HG02885 (cell line): Measurements from ENCODE around the gene USP54.
"Not testable (repeated sequence)": the region's sequence is repeated elsewhere in the genome, so short reads cannot be mapped to it uniquely, and the experiment has no call there.

Experiments used
- ATAC-seq: cut with Tn5 transposase; IDR thresholded peaks from one replicate; pipeline ENCODE4 v1.9.1; 2021; ENCODE audit warnings: mild to moderate bottlenecking; ENCODE audit not compliant: unreplicated experiment, poor library complexity

USP54 gene

DNA sequence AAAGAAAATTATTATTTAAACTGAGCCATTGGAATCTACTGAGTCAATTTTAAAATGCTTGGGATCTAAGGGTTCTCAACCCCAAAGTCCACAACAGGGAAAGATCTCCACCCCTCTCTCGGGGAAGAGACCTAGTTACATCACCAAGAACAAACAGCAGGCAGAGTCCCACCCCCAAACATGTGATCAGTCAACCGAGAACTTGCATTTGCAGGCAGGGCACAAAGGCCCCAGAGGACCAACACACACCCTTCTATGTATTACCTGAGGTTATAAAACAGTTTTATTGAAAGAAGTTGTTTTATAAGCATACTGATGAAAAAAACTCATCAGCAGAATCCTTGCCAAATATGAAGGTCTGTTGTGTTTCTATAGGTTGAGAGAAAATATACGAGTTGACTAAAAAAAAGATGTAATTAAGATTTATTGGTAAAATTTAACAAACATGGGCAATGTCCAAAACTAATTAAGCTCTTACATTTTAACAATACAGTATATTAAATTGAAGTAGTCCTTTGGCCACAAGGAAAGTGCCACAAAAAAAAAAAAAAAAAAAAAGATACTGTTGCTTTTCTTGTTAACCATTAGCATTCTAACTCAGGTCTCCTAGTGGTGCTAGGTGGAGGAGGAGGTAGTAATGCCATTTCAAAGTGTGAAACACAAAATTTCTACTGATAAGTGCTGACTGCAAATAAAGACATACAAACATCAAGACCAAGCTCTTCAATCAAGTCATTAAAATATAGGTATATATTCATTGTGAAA lies 975 bp upstream of the USP54 start:
- no peak for ATAC-seq

DNA sequence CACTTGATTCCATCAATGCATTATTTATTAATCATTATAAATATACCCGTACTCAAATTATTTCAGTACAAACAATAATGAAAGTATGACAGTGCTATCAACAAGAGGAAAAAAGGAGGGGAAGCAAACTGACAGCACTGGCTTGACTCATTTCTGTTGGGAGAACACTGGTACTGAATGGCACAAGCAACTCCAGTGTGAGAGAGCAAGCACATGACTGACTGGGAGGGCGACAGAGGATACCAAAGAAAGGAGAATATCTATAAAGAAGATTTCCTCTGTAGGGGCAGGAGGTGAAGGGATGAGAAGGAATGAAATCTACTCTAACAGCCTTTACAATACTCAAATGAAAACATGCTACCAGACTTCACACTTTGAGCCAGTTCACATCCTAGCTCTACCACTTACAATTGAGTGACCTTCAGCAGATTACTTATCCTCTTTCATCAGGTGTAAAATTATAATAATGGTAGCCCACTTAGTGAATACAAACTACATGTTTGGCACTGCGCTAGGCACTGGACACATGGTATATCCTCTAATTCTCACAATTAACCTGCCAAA lies 1.5 kb downstream of the USP54 start:
- ATAC-seq: no peak

DNA sequence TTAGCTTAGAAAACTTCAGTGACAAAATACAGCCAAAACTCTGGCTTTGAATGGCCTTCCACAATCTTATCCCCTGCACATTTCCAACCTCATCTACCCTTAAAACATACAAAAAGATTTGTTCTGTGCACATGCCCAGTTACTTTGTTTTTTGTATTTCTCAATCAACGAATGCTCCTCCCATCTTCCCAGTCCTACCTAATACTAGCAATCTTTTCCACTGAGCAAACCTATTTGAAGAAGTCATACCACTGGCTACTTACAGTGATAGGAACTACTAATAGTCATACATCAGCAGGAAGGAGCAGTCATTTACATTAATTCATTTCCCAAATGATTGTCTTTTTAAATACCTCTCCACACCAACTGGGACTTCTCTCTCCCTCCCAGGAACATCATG lies 2.5 kb downstream of the USP54 start:
- ATAC-seq: no peak

GRCh38 chr10:73586583-73586984 lies 4.6 kb downstream of the USP54 start:
- ATAC-seq: no peak

DNA sequence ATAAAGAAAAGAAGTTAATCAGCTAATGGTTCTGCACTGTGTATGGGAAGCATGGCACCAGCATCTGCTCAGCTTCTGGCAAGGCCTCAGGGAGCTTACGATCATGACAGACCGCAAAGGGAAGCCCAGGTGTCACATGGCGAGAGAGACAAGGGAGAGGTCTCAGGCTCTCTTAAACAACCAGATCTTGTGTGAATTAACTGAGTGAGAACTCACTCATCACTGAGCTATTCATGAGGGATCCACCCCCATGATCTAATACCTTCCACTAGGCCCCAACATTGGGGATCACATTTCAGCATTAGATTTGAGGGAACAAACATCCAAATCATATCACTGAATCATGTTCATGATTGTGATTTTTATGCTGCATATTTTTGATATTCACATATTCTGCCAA lies 5.8 kb downstream of the USP54 start:
- no peak for ATAC-seq

DNA sequence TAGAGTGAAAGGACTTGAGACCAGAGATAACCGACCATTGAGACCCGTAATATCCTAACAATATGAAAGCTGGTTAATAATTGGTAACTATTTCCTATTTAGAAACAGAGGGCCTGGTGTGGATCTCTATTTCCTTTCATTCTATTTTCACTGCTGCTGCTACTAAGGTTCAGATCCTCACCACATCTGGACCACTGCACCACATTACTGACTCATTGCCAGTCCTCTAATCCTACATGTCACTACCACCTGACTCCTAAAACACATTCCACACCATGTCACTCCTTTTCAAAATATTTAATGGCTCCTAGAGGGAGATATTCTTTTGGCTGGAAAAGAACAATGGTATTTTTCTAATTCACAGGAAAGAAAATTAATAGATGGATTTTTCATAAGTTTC lies 6.4 kb downstream of the USP54 start:
- ATAC-seq: no peak

DNA sequence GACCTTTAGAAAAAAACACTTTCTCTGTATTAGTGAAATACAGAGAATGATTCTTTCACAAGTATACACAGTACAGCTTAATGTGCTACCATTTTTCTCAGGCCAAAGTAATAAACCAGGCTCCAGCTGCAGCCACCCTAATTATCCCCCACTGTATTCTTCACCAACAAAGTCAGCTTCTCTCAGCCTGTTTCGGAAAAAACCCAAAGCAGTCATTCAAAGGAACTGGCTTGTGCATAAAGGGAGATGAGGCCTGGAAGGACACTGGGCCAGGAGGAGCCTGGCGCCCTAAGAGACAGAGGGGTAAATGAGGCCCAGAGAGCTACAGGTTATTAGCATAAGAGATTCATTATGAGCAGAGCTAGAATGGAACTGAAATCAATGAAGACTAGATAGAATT lies 9.2 kb downstream of the USP54 start:
- ATAC-seq: no peak

DNA sequence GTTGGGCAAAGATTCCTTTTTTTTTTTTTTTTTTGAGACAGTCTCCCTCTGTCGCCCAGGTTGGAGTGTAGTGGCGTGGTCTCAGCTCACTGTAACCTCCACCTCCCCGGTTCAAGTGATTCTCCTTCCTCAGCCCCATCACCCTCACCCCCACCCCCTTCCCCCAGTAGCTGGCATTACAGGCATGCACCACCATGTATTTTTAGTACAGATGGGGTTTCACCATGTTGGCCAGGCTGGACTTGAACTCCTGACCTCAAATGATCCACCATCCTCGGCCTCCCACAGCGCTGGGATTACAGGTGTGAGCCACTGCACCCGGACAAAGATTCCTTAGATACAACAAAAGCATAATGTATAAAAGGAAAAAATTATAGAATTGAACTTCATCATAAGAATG lies 12.2 kb downstream of the USP54 start:
- ATAC-seq: not testable (repeated sequence)

- no peak for ATAC-seq
These were observed 13.4 kb downstream of the USP54 start for GRCh38 chr10:73577788-73578187.

- no peak for ATAC-seq
These were observed 14.1 kb downstream of the USP54 start for GRCh38 chr10:73576890-73577591.

- no peak for ATAC-seq
These were observed 14.8 kb downstream of the USP54 start for GRCh38 chr10:73576178-73576889.

GRCh38 chr10:73567025-73567424 lies 24.1 kb downstream of the USP54 start:
- ATAC-seq: not testable (repeated sequence)

DNA sequence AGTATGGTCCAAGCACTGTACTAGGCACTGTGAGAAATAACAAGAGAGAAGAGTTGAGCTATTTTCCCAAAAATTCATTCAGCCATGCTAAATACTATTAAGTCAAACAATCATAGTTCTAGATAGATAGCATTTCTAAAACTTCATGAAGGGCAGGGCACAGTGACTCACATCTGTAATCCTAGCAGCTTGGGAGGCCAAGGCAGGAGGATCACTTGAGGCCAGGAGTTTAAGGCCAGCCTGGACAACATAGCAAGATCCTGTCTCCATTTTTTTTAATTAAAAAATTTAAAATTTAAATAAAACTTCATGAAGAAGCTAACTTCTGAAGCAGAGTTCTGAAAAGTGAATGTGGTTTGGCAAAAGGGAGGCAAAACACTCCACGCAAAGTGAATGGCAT lies 29.9 kb downstream of the USP54 start:
- ATAC-seq: no peak

- no peak for ATAC-seq
These were observed 31.6 kb downstream of the USP54 start for GRCh38 chr10:73559590-73559989.

- no peak for ATAC-seq
These were observed 34.3 kb downstream of the USP54 start for GRCh38 chr10:73556855-73557254.

DNA sequence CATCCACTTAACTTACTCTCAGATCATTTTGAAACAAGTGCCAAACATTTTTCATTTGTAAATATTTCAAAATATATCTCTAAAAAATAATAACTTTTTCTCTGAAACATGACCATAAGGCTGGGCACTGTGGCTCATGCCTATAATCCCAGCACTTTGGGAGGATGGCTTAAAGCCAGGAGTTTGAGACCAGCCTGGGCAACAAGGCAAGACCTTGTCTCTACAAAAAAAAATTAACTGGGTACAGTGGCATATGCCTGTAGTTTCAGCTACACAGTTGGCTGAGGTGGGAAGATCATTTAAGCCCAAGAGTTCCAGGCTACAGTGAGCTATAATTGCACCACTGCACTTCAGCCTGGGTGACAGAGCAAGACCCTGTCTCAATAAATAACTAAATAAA lies 36.4 kb downstream of the USP54 start:
- ATAC-seq: no peak

- ATAC-seq: no peak
These were observed 37.4 kb downstream of the USP54 start for GRCh38 chr10:73553761-73554160.

DNA sequence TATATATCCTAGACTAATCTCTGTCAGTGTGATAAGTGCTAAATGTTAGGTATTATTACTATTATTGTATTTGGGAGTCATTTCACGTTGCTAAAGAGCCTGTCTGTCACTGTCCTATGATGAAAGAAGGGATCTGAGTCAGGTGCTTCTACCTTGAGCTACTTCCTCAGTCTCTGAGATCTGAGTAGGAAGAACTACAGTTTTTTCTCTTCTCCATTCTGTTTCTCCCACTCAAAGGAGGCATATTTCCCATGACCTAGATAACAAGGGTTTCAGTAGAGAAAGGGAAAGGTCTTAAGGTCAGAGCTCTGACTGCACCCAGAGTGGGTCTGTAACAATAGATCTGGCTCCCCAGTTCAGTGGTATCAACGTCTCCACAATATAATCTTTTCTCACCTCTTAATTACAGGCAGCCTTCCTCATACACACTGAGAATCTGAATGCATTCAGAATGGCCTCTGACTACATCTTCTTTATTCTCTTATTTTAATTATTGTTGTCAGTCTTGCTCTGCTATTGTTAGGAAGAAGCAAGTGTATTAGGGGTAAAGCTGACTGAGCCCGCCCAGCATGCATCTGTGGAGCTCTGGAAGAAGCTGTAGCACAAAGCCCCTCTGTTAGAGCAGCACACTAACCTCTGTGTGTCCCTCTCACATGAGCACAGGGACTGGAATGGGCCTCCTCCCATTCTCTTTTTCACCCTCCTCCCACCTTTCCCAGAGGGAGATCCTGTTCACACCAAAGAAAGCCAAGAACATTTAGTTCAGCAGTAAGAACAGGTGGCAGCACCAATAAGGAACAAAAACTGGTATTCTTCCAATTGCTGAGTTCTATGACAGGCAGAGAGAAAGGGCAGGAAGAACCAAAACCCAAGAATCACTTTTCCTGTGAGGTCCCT lies 38.1 kb downstream of the USP54 start:
- ATAC-seq: no peak

GRCh38 chr10:73551515-73551914 lies 39.6 kb downstream of the USP54 start:
- ATAC-seq: no peak

- no peak for ATAC-seq
These were observed 45.8 kb downstream of the USP54 start for GRCh38 chr10:73545357-73545756.
